Measurements from ENCODE around the gene DLG2.

Gene DLG2

DNA sequence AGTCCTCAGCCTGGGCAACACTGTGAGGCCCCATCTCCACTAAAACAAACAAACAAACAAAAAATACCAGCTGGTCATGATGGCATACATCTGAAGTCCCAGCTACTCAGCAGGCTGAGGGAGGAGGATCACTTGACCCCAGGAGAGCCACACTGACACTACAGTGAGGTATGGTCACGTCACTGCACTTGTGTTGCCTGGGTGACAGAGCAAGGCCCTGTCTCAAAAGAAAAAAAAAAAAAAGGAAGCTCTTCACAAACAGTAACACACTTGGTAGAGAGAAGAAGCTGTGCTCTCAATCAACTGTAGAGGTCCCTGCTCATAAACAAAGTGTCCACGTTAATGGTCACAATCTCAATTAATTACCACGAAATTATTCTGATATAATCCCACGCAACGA, 1939.4 kb downstream of the DLG2 start:
- no peaks in the 10 kb centered on the region for H3K27me3 Mint-ChIP-seq (ENCODE audit: low read depth)
- H3K4me1 Mint-ChIP-seq = peaks cover 6% of the 10 kb centered on the region
- H3K9me3 Mint-ChIP-seq = no peaks in the 10 kb centered on the region
- H3K27ac Mint-ChIP-seq = no peak overlapping the region
- no peak overlapping the region for H3K4me3 Mint-ChIP-seq
- TF ChIP-seq, protein P1, sequence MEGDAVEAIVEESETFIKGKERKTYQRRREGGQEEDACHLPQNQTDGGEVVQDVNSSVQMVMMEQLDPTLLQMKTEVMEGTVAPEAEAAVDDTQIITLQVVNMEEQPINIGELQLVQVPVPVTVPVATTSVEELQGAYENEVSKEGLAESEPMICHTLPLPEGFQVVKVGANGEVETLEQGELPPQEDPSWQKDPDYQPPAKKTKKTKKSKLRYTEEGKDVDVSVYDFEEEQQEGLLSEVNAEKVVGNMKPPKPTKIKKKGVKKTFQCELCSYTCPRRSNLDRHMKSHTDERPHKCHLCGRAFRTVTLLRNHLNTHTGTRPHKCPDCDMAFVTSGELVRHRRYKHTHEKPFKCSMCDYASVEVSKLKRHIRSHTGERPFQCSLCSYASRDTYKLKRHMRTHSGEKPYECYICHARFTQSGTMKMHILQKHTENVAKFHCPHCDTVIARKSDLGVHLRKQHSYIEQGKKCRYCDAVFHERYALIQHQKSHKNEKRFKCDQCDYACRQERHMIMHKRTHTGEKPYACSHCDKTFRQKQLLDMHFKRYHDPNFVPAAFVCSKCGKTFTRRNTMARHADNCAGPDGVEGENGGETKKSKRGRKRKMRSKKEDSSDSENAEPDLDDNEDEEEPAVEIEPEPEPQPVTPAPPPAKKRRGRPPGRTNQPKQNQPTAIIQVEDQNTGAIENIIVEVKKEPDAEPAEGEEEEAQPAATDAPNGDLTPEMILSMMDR (IDR thresholded peaks at IDR 0.05; ENCODE audit: unreplicated experiment in 3 of 3) = no peak
- no peaks in the 10 kb centered on the region for H3K36me3 Mint-ChIP-seq (ENCODE audit: low read depth)

DNA sequence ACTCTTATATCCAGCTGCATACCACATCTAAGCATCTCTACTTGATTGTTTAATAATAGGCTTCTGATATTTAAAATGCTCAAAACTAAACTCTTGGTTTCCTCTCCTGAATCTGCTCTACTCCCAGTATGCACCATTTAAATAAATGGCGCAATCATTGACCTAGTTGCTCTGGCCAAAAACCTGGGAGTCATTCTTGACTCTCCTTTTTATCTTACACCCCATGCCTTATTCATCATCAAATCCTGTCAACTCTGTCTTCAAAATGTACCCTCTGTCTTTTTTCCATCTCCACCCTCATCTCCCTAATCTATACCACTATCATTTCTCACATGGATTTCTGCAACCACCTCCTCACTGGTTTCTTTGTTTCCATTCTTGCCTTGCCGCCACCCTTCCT, 1941.4 kb downstream of the DLG2 start:
- TF ChIP-seq, protein P1 (IDR thresholded peaks at IDR 0.05; ENCODE audit: unreplicated experiment in 3 of 3) = no peak
- Mint-ChIP-seq H3K4me1 (peaks cover 15% of the 10 kb centered on the region), H3K36me3 (ENCODE audit: low read depth) (no peaks in the 10 kb centered on the region)

DNA sequence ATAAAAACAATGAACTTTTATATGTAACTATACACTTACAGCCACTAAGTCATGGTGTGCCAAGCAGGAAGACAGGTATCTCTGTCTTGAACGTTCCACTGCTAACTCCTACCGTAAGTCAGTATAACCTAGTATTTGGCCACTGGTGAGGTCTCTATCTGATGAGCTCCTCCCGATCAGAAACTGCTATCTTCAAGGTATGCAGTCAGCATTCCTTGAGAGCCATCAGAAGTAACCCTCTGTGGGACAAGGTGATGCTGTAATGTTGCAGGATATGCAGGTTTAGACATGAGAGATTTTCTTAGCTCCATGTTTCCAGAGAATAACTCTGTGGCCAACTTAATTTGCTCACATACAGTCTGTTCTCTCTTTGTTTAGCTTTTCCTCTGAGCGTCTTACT, 1943.1 kb downstream of the DLG2 start:
- H3K9me3 Mint-ChIP-seq = no peaks in the 10 kb centered on the region
- peaks cover 4% of the 10 kb centered on the region for H3K27me3 Mint-ChIP-seq (ENCODE audit: low read depth)
- H3K36me3 Mint-ChIP-seq (ENCODE audit: low read depth) = no peaks in the 10 kb centered on the region
- no peak overlapping the region for H3K27ac Mint-ChIP-seq
- TF ChIP-seq, protein P1 (IDR thresholded peaks at IDR 0.05; ENCODE audit: unreplicated experiment in 3 of 3) = no peak
- H3K4me3 Mint-ChIP-seq = no peak overlapping the region
- peaks cover 28% of the 10 kb centered on the region for H3K4me1 Mint-ChIP-seq

More for the DNA sequence above, 1941.4 kb downstream of the DLG2 start:
- Mint-ChIP-seq H3K9me3 (no peaks in the 10 kb centered on the region), H3K27ac (no peak overlapping the region), H3K27me3 (ENCODE audit: low read depth) (no peaks in the 10 kb centered on the region), H3K4me3 (no peak overlapping the region)

DNA sequence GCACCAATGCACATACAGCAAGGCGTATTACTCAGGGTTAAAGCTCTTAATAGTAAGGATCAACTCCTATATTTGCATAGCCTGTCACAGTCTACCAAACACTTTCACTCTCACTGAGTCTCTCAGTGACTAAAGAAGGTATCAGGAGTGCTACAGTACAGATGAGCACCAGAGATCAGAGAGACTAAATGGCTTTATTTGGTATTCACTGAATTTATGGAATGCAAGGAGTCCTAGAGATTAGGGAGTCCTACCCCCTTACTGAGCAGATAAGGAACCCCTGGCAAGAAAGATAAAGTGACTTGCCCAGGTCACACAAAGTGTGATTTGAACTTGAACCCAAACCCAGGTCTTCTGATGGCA, 1944.6 kb downstream of the DLG2 start:
- Mint-ChIP-seq H3K27ac (no peak overlapping the region), H3K9me3 (no peaks in the 10 kb centered on the region), H3K4me1 (peaks cover 28% of the 10 kb centered on the region), H3K27me3 (ENCODE audit: low read depth) (peaks cover 4% of the 10 kb centered on the region), H3K4me3 (no peak overlapping the region), H3K36me3 (ENCODE audit: low read depth) (no peaks in the 10 kb centered on the region)
- TF ChIP-seq, protein P1 (IDR thresholded peaks at IDR 0.05; ENCODE audit: unreplicated experiment in 3 of 3) = no peak

DNA sequence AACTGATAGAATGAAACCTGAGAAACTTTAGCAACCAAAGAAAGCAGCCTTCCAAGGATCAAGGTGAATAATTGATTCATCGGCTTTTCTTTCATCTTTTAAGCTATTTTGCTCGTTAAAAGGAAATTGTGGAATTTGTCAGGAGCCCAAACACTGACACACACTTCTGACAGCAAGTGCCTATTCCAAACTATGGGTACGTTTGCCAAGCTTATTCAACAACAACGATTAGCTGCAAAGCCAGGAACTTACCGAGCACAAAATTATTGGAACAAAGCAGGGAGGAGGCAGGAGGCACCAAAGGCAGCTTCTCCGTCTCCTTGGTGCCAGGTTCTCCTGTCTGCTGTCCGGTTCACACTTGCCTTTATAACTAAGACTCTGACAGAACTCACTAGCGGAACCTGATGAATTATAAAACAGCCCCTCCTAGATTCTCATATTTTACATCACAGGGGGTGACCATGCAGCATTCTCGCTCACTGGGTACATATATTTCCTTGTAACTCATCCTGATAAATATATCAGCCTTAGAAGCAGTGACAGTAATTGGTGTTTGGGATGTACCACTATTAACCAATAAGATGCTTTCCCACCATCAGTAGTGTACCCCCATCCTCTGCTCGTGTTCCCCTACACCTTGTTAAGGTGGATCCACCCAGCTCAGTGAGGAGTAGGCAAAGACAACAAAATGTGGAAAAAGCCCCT, 1945.1 kb downstream of the DLG2 start:
- H3K27me3 Mint-ChIP-seq (ENCODE audit: low read depth) = peaks cover 4% of the 10 kb centered on the region
- TF ChIP-seq, protein P1 (IDR thresholded peaks at IDR 0.05; ENCODE audit: unreplicated experiment in 3 of 3) = no peak
- H3K9me3 Mint-ChIP-seq = no peaks in the 10 kb centered on the region
- no peak overlapping the region for H3K27ac Mint-ChIP-seq
- H3K4me3 Mint-ChIP-seq = no peak overlapping the region
- no peaks in the 10 kb centered on the region for H3K36me3 Mint-ChIP-seq (ENCODE audit: low read depth)
- H3K4me1 Mint-ChIP-seq = peaks cover 28% of the 10 kb centered on the region

Data from nephron (organoid).